Stimulated activated CD4-positive, alpha-beta T cell treated with anti-CD3 and anti-CD28 coated beads, Interleukin-12 subunit alpha, Interleukin-12 subunit beta, amount 100 ng/mL, for 48 hours (primary cell): ENCODE data around the gene PI4K2B.
"Not testable (repeated sequence)": the region's sequence is repeated elsewhere in the genome, so short reads cannot be mapped to it uniquely, and the experiment has no call there.

ENCODE experiments used
- DNase-seq, 3 donors: peaks; one replicate each; pipeline ENCODE4 v3.0.0-alpha.2; 2020; ENCODE audit warnings: low read depth in 2 of 3, low spot score in 1 of 3

The PI4K2B gene

GRCh38 chr4:25240754-25241210, 6.9 kb downstream of the PI4K2B start:
- not testable (repeated sequence) for DNase-seq

GRCh38 chr4:25242195-25242594, 8.4 kb downstream of the PI4K2B start:
- not testable (repeated sequence) for DNase-seq

- DNase-seq, result no peak
Observed at GRCh38 chr4:25245181-25245580, 11.3 kb downstream of the PI4K2B start.

- no peak for DNase-seq
Observed at GRCh38 chr4:25246680-25247611, 13.1 kb downstream of the PI4K2B start.

GRCh38 chr4:25248875-25249274, 15.0 kb downstream of the PI4K2B start:
- DNase-seq, result not testable (repeated sequence)

GRCh38 chr4:25249494-25249893, 15.7 kb downstream of the PI4K2B start:
- not testable (repeated sequence) for DNase-seq

GRCh38 chr4:25252230-25253070, 18.6 kb downstream of the PI4K2B start:
- DNase-seq, result no peak

- DNase-seq, result no peak
Observed at GRCh38 chr4:25253071-25253445, 19.2 kb downstream of the PI4K2B start.

- not testable (repeated sequence) for DNase-seq
Observed at GRCh38 chr4:25253786-25254185, 20.0 kb downstream of the PI4K2B start.

GRCh38 chr4:25258980-25259578, 25.2 kb downstream of the PI4K2B start:
- no peak for DNase-seq

GRCh38 chr4:25271866-25272265, 38.0 kb downstream of the PI4K2B start:
- no peak for DNase-seq

- DNase-seq, result no peak
Observed at GRCh38 chr4:25280210-25280609, 46.4 kb downstream of the PI4K2B start.

GRCh38 chr4:25283948-25284347, 50.1 kb downstream of the PI4K2B start:
- DNase-seq, result no peak

- DNase-seq, result no peak
Observed at GRCh38 chr4:25284466-25284865, 50.6 kb downstream of the PI4K2B start.

GRCh38 chr4:25290490-25291067, 56.7 kb downstream of the PI4K2B start:
- no peak for DNase-seq

- no peak for DNase-seq
Observed at GRCh38 chr4:25291158-25291733, 57.4 kb downstream of the PI4K2B start.

GRCh38 chr4:25297528-25298242, 63.9 kb downstream of the PI4K2B start:
- DNase-seq, result no peak

- DNase-seq, result no peak
Observed at GRCh38 chr4:25299476-25300203, 65.8 kb downstream of the PI4K2B start.

- no peak for DNase-seq
Observed at GRCh38 chr4:25301471-25301870, 67.6 kb downstream of the PI4K2B start.
